ENCODE data around the gene ZNF628.
"Not testable (repeated sequence)": the region's sequence is repeated elsewhere in the genome, so short reads cannot be mapped to it uniquely, and the experiment has no call there.

The ZNF628 gene

DNA sequence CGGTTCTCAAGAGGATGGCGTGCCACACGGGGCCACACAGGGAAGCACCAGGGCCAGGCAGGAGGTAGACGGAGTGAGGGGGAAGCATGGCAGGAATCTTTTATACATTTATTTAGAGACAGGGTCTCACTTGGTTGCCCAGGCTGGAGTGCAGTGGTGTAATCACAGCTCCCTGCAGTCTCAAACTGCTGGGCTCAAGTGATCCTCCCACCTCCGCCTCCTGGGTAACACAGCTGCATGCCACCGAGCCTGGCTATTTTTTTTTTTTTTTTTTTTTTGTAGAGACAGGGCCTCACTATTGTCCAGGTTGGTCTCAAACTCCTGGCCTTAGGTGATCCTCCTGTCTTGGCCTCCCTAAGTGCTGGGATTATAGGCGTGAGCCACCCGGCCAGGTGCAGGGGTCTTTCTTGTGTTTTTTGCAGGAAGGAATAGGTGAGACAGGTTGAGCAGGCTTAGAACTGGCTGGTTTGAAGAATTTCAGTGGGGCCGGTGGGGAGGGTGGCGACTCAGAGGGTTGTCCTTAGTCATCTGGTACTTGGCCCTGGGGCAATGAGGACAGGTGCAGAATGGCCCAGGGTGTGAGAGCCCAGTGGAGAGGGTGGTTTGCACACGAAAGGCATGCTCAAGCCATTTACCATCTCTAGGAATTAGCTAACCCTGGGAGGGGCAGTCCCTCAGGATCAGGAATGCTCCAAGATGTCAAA is 19.4 kb downstream of the ZNF628 start:
- no peak for DNase-seq (ENCODE audit: low spot score)

DNA sequence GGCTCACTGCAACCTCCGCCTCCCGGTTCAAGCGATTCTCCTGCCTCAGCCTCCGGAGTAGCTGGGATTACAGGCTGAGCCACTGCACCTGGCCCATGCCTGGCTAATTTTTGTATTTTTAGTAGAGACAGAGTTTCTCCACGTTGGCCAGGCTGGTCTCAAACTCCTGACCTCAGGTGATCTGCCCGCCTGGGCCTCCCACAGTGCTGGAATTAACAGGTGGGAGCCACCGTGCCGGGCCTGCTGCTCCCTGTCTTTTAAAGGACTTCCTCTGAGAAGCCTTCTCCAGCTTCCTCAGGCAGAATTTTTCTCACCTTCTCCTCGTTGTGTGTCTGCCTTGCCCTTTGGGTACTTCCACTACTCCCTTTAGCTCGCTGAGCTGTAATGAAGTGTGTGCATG is 20.4 kb downstream of the ZNF628 start:
- DNase-seq (ENCODE audit: low spot score), result not testable (repeated sequence)

DNA sequence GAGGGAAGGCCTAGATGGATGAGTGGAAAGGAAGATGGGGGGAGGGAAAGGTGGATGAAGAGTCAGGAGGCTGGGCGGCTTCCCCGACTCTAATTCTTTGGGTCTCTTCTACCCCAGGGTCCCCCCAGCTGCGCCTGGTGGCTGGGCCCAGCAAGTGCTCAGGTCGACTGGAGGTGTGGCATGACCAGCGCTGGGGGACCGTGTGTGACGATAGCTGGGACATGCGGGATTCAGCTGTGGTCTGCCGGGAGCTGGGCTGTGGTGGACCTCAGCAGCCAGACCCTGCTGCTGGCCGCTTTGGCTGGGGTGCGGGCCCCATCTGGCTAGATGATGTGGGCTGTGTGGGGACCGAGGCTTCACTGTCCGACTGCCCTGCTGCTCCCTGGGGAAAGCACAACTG is 21.3 kb downstream of the ZNF628 start:
- no peak for DNase-seq (ENCODE audit: low spot score)

DNA sequence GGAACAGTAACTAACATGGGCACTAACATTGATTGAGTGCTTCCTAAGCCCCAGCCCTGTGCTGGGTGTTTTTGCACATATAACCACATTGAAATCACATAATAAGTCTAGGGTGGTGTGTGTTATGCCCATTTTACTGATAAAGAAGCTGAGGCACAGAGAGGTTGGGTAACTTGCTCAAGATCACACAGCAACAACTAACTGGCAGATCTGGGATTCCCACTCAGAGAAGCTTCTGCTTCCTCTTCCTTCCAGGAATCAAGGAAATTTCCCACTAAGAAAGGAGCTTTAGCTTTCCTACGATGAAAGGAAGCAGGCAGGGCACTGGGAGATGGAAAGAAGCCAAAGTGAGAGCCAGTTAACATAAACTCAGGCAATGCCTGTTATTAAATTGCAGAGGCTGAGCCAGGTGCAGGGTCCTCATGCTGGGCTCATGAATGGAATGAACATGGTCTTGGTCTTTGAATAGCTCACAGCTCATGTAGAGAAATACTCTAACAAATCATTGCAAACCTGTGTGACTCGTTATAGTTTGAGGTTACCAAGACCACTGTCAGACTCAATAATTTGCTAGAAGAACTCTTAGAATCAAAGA is 21.9 kb downstream of the ZNF628 start:
- no peak for DNase-seq (ENCODE audit: low spot score)

DNA sequence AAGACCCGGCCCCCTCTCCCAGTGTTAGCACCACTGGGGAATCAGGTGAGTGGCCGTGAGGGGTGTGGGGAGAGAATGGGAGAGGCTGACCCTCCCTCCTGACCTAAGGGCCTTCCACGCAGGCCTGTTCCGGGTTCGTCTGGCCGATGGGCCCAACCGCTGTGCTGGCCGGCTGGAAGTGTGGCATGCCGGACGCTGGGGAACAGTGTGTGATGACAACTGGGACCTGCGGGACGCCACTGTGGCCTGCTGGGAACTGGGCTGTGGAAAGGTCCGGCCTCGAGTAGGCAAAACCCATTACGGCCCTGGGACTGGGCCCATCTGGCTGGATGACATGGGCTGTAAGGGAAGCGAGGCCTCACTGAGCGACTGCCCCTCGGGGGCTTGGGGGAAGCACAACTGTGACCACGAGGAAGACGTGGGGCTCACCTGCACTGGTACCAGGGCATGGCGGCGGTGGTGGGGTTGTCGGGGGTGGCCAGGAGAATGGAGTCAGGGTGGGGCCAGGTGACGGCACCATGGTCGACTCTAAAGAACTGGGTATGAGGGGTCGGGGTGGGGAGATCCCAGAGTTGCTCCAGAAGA is 24.0 kb downstream of the ZNF628 start:
- DNase-seq (ENCODE audit: low spot score), result no peak

DNA sequence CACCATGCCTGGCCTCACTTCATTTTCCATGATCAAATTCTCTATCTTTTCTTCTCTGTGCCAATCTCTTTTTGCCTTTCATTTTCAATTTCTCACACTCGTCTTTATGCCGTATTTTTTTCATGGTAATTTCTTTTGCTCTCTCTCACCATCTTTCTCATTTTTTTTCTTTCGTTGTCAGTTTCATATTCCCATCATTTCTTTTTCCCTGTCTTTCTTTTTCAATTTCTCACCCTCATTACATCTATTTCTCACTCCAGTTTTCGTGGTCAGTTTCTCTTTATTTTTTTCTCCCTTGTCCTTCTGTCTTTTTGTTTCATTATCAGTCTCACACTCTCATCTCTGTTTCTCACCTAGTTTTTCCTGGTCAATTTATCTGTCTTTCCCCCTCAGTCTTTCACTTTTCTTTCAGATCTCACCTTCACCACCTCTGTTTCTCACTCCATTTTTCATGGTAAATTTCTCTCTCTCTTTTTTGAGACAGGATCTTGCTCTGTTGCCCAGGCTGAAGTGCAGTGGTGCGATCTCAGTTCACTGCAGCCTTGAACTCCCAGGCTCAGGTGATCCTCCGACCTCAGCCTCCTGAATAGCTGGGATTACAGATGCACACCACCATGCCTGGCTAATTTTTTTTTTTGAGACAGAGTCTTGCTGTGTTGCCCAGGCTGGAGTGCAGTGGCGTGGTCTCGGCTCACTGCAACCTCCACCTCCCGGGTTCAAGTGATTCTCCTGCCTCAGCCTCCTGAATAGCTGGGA is 26.0 kb downstream of the ZNF628 start:
- no peak for DNase-seq (ENCODE audit: low spot score)

DNA sequence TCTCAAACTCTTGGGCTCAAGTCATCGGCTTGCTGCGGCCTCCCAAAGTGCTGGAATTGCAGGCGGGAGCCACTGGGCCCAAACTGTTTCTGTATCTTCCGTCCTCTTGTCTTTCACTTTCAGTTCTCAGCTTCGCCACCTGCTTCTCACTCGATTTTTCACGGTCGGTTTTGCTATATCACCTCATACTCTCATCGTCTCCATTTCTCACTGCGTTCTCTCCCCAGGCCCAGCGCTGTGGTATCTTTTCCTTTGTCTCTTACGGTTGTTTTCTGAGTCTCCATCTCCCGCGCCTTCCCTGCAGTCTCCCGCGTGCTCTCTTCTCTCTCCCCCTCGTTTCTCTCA is 26.7 kb downstream of the ZNF628 start:
- DNase-seq (ENCODE audit: low spot score), result no peak

DNA sequence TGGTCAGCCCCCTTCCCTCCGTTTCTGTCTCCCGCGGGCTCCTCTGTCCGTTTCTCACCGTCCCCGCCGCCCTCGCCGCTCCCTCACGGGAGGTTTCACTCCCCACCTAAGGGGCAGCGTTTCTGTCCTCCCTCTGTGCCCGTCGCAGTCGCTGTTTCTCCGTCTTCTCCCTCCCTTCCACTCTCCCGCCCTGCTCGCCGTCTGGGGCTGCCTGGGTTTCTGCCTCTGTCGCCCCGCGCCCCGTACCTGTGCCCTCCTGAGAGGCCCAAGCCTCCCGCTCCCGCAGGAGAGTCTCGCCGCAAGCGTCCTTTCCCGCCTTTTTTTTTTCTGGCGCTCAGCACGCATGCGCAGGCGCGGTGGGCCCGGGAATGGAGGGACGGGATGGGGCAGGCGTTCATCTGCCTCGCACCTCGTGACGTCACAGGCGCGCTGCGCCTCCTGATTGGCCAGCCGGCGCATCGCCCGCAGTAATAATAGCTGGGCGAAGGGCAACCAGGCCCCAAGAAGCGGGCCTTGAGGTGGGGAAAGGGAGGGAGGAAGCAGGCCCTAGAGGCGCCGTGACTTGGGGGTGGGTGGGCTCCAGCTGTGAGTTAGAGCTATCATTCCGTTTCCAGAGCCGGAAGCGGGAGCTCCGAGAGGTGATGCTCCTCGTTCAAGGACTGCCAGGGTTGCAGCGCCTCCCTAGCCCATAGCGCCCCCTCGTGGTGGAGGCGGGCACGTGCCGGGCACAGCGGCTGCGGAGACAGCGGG is 27.3 kb downstream of the ZNF628 start:
- peak; percentile 72 for DNase-seq (ENCODE audit: low spot score)

DNA sequence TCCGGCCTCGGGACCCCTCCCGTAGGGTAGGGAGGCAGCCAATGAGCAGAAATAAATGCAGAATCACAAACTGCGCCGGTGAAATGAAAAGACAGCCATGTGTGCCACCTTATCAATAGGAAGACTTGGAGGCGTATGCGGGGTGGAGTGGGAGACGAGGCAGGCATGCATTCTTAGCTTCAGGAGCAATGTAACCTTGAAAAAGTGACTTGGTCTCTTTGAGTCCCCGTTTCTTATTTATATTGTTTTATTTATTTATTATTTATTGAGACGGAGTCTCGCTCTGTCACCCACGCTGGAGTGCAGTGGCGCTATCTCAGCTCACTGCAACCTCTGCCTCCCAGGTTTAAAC is 27.8 kb downstream of the ZNF628 start:
- no peak for DNase-seq (ENCODE audit: low spot score)

DNA sequence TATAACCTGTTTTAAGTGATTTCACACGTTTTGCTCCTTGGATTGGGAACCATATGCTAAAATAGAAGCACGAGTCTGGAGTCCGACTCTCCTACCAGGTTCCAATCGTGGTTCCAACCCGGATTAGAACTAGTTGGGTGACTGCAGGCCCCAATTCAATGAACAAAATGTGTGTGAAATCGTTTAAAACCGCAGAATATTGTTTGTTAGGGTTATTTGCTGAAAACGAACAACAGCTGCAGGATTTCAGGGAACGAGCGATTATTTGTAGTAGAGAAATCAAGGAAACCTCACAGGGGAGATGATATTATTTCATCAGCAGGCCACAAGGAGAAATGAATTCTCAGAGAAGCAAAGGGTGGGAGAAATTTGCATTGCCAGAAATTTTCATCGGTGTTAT is 28.6 kb downstream of the ZNF628 start:
- no peak for DNase-seq (ENCODE audit: low spot score)

DNA sequence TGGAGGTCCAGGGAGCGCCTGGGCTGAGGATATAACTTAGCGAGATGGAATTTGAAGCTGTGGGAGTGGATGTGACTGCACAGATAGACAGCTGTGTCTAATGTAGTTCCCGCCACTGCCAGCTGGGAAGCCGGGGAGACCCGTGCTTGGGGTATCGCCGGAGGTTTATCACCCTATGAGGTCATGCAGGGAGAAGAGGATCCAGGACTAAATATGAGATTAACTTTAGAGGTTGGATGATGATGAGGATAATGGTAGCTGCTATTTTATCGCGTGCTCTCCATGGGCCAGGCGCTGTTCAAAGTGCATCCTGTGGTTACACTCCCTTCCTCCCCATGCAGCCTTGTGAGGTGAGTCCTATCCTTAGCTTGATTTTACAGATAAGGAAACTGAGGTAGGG is 31.7 kb downstream of the ZNF628 start:
- DNase-seq (ENCODE audit: low spot score), result no peak

DNA sequence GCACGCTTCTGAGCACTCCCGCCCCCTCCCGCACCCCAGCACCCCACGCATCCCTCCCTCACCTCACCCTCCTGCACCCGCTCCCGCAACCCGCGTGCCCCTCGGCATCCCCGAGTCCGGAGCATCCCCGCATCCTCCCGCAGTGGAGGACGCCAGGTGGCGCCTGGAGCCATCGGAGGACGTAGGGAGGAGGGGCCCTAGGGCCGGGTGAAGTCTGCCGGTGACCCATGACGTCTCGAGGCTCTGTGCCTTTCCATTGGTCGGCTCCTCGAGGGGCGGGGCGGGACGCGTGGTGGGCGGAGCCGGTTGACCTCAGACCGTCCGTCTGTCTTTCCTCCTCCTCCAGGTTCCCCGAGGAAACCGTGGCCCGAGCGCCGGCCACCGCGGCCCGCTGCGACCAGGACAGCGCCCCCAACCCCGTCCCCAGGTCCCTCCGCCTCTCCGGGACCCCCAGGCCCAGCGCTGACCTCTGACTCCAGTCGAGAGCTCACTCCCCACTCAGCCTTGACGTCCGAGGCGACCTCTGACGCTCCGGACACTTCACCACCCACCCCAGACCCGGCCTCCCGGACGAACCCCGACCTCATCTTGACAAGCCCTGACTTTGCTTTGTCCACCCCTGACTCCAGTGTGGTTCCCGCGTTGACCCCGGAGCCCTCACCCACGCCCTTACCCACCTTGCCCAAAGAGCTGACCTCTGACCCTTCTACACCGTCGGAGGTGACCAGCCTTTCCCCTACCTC is 40.6 kb downstream of the ZNF628 start:
- DNase-seq (ENCODE audit: low spot score), result peak; percentile 74

DNA sequence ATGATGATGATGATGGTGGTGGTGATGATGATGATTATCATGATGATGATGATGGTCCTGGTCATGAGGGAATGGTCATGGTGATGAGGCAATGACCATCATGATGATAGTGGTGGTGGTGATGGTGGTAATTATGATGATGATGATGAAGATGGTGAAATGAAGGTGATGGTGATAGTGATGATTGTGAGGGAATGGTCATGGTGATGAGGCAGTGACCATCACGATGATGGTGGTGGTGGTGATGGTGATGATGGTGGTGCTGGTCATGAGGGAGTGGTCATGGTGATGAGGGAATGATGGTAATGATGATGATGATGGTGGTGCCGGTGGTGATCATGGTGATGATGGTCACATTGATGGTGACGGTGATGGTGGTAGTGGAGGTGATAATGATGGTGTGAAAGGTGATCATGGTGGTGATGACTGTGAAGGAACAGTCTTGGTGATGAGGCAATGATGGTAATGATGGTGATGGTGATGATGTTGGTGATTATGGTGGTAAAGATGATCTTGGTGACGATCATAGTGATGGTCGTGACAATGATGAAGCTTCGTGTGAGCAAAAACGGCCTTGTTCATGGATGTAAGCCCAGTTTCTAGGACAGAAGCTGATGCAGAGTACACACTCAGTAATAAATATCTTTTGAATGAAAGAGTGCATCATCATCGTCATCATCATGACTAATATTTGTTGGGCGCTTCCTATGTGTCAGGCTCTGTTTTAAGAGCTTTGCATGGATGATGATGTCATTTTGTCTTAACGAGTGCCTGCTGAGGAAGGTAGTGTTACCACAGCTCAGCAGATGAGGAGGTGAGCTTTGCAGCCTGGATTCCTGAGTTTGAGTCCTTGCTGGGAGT is 43.3 kb downstream of the ZNF628 start:
- no peak for DNase-seq (ENCODE audit: low spot score)

DNA sequence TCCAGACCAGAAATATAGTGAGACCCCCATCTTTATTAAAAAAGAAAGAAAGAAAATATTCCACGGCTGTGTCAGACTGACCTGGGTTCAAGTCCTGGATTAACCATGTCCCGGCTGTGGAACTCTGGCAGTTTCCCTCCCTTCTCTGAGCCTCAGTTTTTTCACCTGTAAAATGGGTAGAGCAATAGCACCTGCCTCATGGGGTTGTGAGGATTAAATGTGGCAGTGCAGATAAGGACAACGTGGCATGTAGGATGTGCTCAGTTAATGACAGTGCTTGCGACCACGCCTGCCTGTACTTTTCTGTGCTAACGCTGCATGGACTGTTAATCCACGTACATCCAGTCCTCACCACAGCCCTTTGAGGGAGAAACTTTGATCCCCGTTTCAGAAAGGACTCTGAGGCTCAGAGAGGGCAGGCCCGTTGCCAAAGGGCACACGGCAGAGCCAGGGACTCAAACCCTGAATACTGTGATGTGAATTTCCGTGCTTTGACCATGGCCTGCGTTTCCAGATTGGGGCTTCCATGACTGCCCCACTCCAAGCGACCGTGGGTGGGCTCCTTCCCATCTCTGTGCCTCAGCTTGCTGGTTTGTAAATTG is 44.4 kb downstream of the ZNF628 start:
- DNase-seq (ENCODE audit: low spot score), result no peak

DNA sequence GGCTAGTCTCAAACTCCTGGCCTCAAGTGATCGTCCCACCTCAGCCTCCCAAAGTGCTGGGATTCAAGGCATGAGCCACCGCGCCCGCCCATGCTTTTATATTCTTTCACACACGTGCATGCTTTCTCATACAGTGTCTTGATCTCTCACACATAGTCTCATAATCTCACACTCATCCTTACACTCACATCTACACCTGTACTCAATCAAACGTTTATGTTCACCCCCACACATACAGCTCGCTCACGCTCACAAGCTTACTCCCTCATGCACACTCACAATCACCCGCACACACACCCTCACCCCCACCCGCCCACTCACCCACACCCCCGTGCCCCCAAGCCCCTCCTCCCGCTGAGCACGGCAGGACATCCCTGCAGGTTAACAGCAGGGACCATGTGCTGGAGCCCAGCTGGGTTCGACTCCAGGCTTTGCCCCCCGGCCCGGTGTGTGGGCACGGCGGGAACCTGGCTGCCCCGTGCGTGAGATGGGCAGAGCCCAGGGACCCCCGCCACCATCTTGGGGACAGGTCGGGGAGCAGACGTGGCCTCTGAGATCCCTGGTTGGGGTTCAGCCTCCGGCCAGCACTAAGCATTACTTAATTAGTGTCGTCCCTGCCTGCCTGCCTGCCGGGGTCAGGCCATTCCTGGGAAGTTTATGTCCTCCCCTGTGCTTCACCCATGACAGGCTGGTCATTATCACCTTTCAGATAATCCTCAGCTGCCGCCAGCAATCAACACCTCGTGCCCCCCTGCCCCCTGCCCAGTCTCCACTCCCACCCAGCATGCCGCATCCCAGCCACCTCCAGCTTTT is 49.1 kb downstream of the ZNF628 start:
- no peak for DNase-seq (ENCODE audit: low spot score)

DNA sequence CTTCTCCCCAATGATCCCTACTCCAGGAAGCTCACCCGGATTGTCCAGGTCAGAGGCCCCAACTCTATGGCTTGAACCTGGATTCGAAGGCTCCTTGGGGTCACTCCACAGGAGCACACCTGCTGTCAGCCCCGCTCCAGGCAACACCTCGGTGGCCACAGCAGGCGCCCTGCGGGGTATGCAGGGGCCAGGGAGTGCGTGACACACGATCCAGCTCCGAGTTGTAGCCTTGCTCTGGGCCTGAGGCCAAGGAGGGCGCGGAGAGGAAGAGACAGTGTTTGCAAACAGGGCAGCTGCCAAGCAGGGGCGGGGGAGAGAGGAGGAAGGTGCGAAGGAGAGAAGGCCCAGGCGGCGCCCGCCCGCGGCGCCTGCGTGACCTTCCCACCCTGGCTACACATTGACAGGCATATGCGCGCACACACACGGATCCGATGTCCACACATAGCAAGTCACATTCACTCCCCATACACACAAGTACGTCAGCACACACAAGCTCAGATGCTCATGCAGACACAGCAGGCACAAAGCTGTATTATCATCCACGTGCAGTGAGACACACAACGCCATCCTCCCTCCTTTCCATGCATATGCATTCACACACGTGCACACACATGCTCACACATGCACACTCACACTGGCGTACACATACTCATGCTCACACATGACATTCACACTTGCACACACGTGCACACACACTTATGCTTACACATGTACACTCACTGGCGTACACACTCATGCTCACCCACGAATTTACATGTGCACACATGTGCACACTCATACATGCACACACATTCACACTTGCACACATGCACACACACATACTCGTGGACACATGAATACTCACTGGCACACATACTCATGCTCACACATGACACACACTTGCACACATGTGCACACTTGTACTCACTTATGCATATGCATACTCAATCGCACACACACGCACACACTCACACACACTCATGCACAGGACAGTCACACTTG is 50.1 kb downstream of the ZNF628 start:
- peak; percentile 32 for DNase-seq (ENCODE audit: low spot score)

DNA sequence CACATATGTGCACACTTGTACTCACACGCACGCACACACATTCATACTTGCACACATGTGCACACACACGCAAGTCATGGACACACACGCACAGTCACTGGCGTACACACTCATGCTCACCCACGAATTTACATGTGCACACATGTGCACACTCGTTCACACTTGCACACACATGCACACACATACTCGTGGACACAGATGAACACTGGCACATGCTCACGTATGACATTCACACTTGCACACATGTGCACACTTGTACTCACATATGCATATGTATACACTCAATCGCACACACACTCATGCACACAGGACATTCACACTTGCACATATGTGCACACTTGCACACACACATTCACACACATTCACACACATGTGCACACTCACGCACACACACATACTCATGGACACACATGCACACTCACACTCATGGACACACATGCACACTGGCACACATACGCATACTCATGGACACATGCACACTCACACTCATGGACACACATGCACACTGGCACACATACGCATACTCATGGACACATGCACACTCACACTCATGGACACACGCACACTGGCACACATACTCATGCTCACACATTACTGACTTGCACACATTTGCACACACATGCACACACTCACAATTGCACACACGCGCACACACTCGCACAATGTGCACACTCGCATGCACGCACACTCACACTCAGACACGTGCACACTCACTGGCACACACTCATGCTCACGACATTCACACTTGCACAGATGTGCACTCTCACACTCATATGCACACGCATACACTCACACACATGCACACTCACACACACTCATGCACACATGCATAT is 51.0 kb downstream of the ZNF628 start:
- no peak for DNase-seq (ENCODE audit: low spot score)
